Fibroblast of lung (primary cell): ENCODE measurements around the gene PDC. TPM values are rescaled to one million over a fixed set of nuclear protein-coding genes. Genes with fewer than 3 reads are reported as not detected.

ENCODE experiments used
- DNase-seq, 2 donors: peaks; one replicate each; pipeline versions ENCODE4 v3.0.0 to v3.0.0-alpha.2; 2010; ENCODE audit warnings: low read depth in 2 of 2
- H2AFZ ChIP-seq: 2 replicates; pipeline ENCODE4 v1.5.1; 2012; ENCODE audit warnings: low read length, control low read depth, inconsistent platforms
- H3K27ac ChIP-seq: 2 replicates; pipeline ENCODE4 v1.5.1; 2011; ENCODE audit warnings: low read length, control low read depth; ENCODE audit not compliant: insufficient read depth
- H3K27me3 ChIP-seq: 2 replicates; pipeline ENCODE4 v1.5.1; 2011; ENCODE audit warnings: mild to moderate bottlenecking, low read length; ENCODE audit not compliant: control insufficient read depth, insufficient read depth
- H3K36me3 ChIP-seq: 2 replicates; pipeline ENCODE4 v1.5.1; 2011; ENCODE audit warnings: low read length; ENCODE audit not compliant: control insufficient read depth, insufficient read depth
- H3K4me1 ChIP-seq: 2 replicates; pipeline ENCODE4 v1.5.1; 2011; ENCODE audit warnings: low read length; ENCODE audit not compliant: control insufficient read depth, insufficient read depth; ENCODE audit errors: extremely low read depth
- H3K4me2 ChIP-seq: 2 replicates; pipeline ENCODE4 v1.5.1; 2011; ENCODE audit warnings: low read length, control low read depth; ENCODE audit not compliant: insufficient read depth; ENCODE audit errors: extremely low read depth
- H3K4me3 ChIP-seq, 4 experiments: fragments of 200-600 bp in 1 of 4; sonication (generic) in 1 of 4; replicated peaks in 1 of 4; 2 replicates each; pipeline ENCODE4 v1.5.1; 2011 to 2016; ENCODE audit warnings: low read length in 4 of 4, low read depth in 3 of 4, mild to moderate bottlenecking in 3 of 4, control low read depth in 2 of 4, inconsistent platforms in 1 of 4, mixed read lengths in 1 of 4; ENCODE audit not compliant: insufficient read depth in 1 of 4; ENCODE audit errors: control extremely low read depth in 1 of 4
- H3K79me2 ChIP-seq: 2 replicates; pipeline ENCODE4 v1.5.1; 2012; ENCODE audit warnings: mild to moderate bottlenecking, low read length, inconsistent platforms; ENCODE audit not compliant: control insufficient read depth, insufficient read depth
- H3K9ac ChIP-seq: 2 replicates; pipeline ENCODE4 v1.5.1; 2011; ENCODE audit warnings: mild to moderate bottlenecking, low read length, control low read depth; ENCODE audit not compliant: insufficient read depth
- H3K9me3 ChIP-seq: 2 replicates; pipeline ENCODE4 v1.5.1; 2012; ENCODE audit warnings: low read depth, low read length; ENCODE audit not compliant: control insufficient read depth, insufficient read depth
- H4K20me1 ChIP-seq: 2 replicates; pipeline ENCODE4 v1.5.1; 2011; ENCODE audit warnings: low read length; ENCODE audit not compliant: control insufficient read depth, insufficient read depth; ENCODE audit errors: extremely low read depth
- CTCF ChIP-seq, 2 donors: IDR thresholded peaks in 1 of 2; conservative IDR thresholded peaks in 1 of 2; 1 replicate in 1 of 2; 2 replicates in 1 of 2; pipeline ENCODE4 v1.5.1; 2011 to 2012; ENCODE audit warnings: low read length in 2 of 2, control low read depth in 1 of 2, inconsistent platforms in 1 of 2, low read depth in 1 of 2, mild to moderate bottlenecking in 1 of 2
- EZH2 ChIP-seq: IDR thresholded peaks from 2 replicates; pipeline ENCODE4 v1.5.1; 2012; ENCODE audit warnings: low read length, control low read depth, mild to moderate bottlenecking; ENCODE audit errors: missing control alignments
- polyA plus RNA-seq, 2 donors: library from polyadenylated mRNA; depleted of rRNA in 1 of 2; stranded (reverse) in 1 of 2; unstranded in 1 of 2; fragments of >200 nt; gene quantifications; 2 replicates each; pipeline ENCODE4 v1.2.1, GENCODE V29; 2011 to 2012; ENCODE audit warnings: missing spikeins in 1 of 2
- total RNA-seq: library from RNA; depleted of rRNA; stranded (reverse); fragments of >200 nt; gene quantifications from 2 replicates; pipeline ENCODE4 v1.2.1, GENCODE V29; 2014

The PDC gene
- total and polyA plus RNA-seq, 2 donors (not counting 1 experiment from before 2014, with no cell fraction given): not detected

DNA sequence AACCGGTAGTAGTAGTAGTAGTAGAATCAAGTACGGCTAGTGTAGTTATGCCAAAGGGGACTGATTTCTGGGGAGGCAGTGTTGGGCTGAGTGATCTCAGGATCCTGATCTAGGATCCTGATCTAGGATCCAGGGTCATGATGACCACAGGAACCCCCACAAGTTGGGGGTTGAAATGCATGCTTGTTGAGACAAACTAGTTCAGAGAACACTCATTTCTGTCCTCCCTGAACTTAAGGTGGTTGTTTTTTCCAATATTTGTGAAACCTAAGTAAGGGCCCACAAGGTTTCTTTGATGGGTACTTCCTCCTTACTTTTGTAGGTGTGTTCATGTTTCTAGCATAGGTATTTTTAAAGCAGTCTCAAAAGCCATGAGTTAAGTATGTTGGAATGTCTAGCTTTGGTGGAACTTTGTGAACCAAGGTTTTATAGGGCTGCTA, 33.9 kb upstream of the PDC start:
- no peaks in the 10 kb centered on the region for H3K4me1 ChIP-seq
- H4K20me1 ChIP-seq: no peaks in the 10 kb centered on the region
- no peak overlapping the region for H2AFZ ChIP-seq
- DNase-seq: peak in 1 of 2 donors; percentile 32
- no peak overlapping the region for H3K27ac ChIP-seq
- H3K9me3 ChIP-seq: no peaks in the 10 kb centered on the region
- H3K4me2 ChIP-seq: no peak overlapping the region
- H3K79me2 ChIP-seq: no peaks in the 10 kb centered on the region
- no peaks in the 10 kb centered on the region for H3K36me3 ChIP-seq
- TF ChIP-seq EZH2: no peak
- TF ChIP-seq CTCF (conservative IDR thresholded peaks at IDR 0.05 in 1 of 2, IDR thresholded peaks at IDR 0.05 in 1 of 2; ENCODE audit: low read depth in 1 of 2, low read length in 2 of 2): no peak
- no peak overlapping the region for H3K4me3 ChIP-seq
- no peak overlapping the region for H3K9ac ChIP-seq
- H3K27me3 ChIP-seq: no peaks in the 10 kb centered on the region

DNA sequence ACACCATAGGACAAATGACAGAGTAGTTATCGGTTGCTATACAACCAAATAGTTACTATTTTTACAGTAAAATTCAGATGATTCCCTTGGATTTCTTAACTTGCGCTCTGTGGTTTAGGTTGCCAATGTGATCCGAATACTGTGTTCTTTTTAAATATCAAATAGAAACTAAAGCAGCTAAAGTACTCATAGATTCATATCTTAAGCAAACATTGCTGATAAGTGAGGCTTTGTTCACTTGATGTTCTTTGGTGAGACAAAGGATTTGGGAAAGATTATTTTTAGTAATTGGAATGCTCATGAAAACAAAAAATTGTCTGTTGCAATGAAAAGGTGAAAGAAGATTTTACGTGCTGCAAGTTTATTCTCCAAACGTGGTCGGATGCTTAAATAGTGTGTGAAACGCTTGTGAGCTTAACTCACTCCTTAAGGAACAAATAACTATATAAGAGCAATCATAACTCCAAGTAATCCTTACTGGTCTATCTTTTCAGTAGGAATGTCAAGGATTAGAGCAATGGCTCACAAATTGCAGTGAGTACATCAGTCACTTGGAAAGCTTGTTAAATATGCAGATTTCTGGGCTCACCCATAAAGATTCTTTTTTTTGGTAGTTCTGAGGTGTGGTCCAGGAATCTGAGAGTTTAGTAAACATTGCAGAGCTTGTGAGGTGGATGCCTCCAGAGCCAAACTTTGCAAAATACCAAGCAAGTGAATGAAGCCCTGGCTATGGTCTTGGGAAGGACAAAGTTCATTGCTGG, 31.8 kb upstream of the PDC start:
- H3K9me3 ChIP-seq: no peaks in the 10 kb centered on the region
- no peak overlapping the region for H3K9ac ChIP-seq
- H3K36me3 ChIP-seq: no peaks in the 10 kb centered on the region
- TF ChIP-seq CTCF (conservative IDR thresholded peaks at IDR 0.05 in 1 of 2, IDR thresholded peaks at IDR 0.05 in 1 of 2; ENCODE audit: low read depth in 1 of 2, low read length in 2 of 2) (no peak), EZH2 (no peak)
- H2AFZ ChIP-seq: no peak overlapping the region
- H4K20me1 ChIP-seq: no peaks in the 10 kb centered on the region
- peak in 1 of 2 donors; percentile 60 for DNase-seq
- H3K27me3 ChIP-seq: no peaks in the 10 kb centered on the region
- no peak overlapping the region for H3K4me2 ChIP-seq
- no peaks in the 10 kb centered on the region for H3K4me1 ChIP-seq
- H3K4me3 ChIP-seq: no peak overlapping the region
- H3K27ac ChIP-seq: no peak overlapping the region
- H3K79me2 ChIP-seq: no peaks in the 10 kb centered on the region

DNA sequence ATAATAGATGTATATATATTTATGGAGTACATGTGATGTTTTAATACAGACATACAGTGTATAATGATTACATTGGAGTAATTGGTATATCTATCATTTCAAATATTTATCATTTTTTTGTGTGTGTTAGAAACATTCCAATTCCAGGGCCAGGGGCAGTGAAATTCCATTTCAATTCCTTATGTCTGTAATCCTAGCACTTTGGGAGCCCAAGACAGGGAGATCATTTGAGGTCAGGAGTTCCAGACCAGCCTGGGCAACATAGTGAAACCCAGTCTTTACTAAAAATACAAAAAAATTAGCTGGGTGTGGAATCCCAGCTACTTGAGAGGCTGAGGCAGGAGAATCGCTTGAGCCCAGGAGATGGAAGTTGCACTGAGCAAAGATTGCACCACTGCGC, 30.4 kb upstream of the PDC start:
- Histone ChIP-seq H3K4me2 (no peak overlapping the region), H4K20me1 (no peaks in the 10 kb centered on the region), H3K4me3 (no peak overlapping the region), H2AFZ (no peak overlapping the region), H3K4me1 (no peaks in the 10 kb centered on the region), H3K36me3 (no peaks in the 10 kb centered on the region), H3K79me2 (no peaks in the 10 kb centered on the region), H3K27me3 (no peaks in the 10 kb centered on the region), H3K9ac (no peak overlapping the region), H3K27ac (no peak overlapping the region), H3K9me3 (no peaks in the 10 kb centered on the region)
- no peak for TF ChIP-seq EZH2
- no peak for TF ChIP-seq CTCF (conservative IDR thresholded peaks at IDR 0.05 in 1 of 2, IDR thresholded peaks at IDR 0.05 in 1 of 2; ENCODE audit: low read depth in 1 of 2, low read length in 2 of 2)
- no peak for DNase-seq
